HG03060 (cell line): ENCODE data around the gene MSTN.

Experiments used
- ATAC-seq: cut with Tn5 transposase; IDR thresholded peaks from one replicate; pipeline ENCODE4 v1.9.1; 2021; ENCODE audit warnings: low read depth, moderate number of reproducible peaks; ENCODE audit not compliant: unreplicated experiment

MSTN gene

GRCh38 chr2:190062601-190063000 lies at the start of gene MSTN:
Gene MSTN, minus strand, starts transcription at chr2:190062729. Its CDS starts 133 bp downstream, at chr2:190062596.
- no peak for ATAC-seq

- ATAC-seq = no peak
These were observed 48.6 kb upstream of the MSTN start for GRCh38 chr2:190111166-190111565.

GRCh38 chr2:190110699-190111098 lies 48.2 kb upstream of the MSTN start:
- no peak for ATAC-seq

GRCh38 chr2:190110131-190110530 lies 47.6 kb upstream of the MSTN start:
- ATAC-seq = no peak

GRCh38 chr2:190107409-190107808 lies 44.9 kb upstream of the MSTN start:
- no peak for ATAC-seq

- no peak for ATAC-seq
These were observed 44.3 kb upstream of the MSTN start for GRCh38 chr2:190106783-190107182.

GRCh38 chr2:190105554-190105953 lies 43.0 kb upstream of the MSTN start:
- ATAC-seq = no peak

- ATAC-seq = no peak
These were observed 40.6 kb upstream of the MSTN start for GRCh38 chr2:190103144-190103543.

- no peak for ATAC-seq
These were observed 37.6 kb upstream of the MSTN start for GRCh38 chr2:190099890-190100697.

GRCh38 chr2:190098851-190099250 lies 36.3 kb upstream of the MSTN start:
- ATAC-seq = no peak

- no peak for ATAC-seq
These were observed 34.6 kb upstream of the MSTN start for GRCh38 chr2:190097115-190097514.

- no peak for ATAC-seq
These were observed 31.9 kb upstream of the MSTN start for GRCh38 chr2:190094316-190094871.

- no peak for ATAC-seq
These were observed 31.3 kb upstream of the MSTN start for GRCh38 chr2:190093793-190094192.

- no peak for ATAC-seq
These were observed 27.6 kb upstream of the MSTN start for GRCh38 chr2:190090148-190090547.

GRCh38 chr2:190088917-190089316 lies 26.4 kb upstream of the MSTN start:
- peak; percentile 59 for ATAC-seq

- ATAC-seq = no peak
These were observed 22.2 kb upstream of the MSTN start for GRCh38 chr2:190084704-190085103.

- ATAC-seq = no peak
These were observed 19.6 kb upstream of the MSTN start for GRCh38 chr2:190082118-190082517.

- no peak for ATAC-seq
These were observed 18.1 kb upstream of the MSTN start for GRCh38 chr2:190080527-190081049.

GRCh38 chr2:190079160-190079559 lies 16.6 kb upstream of the MSTN start:
- ATAC-seq = no peak

GRCh38 chr2:190075623-190076022 lies 13.1 kb upstream of the MSTN start:
- ATAC-seq = no peak

GRCh38 chr2:190069936-190070696 lies 7.6 kb upstream of the MSTN start:
- no peak for ATAC-seq
